Aorta (tissue), 5 donors: Measurements from ENCODE around the gene TM2D3. TPM values are rescaled to one million over a fixed set of nuclear protein-coding genes. Genes with fewer than 3 reads are reported as not detected.
A peak's percentile ranks its signal among the peaks of the same experiment; 100 is the strongest.

Source experiments
- ATAC-seq: fragments of 200-7000 bp; cut with Tn5 transposase; one replicate; pipeline ENCODE4 v1.9.1; 2022; ENCODE audit warnings: moderate library complexity; ENCODE audit not compliant: low FRiP score
- DNase-seq, 2 donors: peaks; one replicate each; pipeline ENCODE4 v3.0.0-alpha.2; 2020
- H3K27ac ChIP-seq, 2 donors: one replicate each; pipeline ENCODE4 v1.5.1; 2013; ENCODE audit warnings: low read length in 2 of 2, mild to moderate bottlenecking in 2 of 2, moderate library complexity in 2 of 2, control low read depth in 1 of 2, inconsistent platforms in 1 of 2, low read depth in 1 of 2
- H3K27me3 ChIP-seq, 2 donors: one replicate each; pipeline ENCODE4 v1.6.1; 2013; ENCODE audit warnings: control low read depth in 1 of 2, low read length in 1 of 2, mild to moderate bottlenecking in 1 of 2, moderate library complexity in 1 of 2; ENCODE audit not compliant: insufficient read depth in 2 of 2, control insufficient read depth in 1 of 2
- H3K36me3 ChIP-seq, 2 donors: one replicate each; pipeline ENCODE4 v1.6.1; 2013; ENCODE audit warnings: control low read depth in 1 of 2, low read length in 1 of 2, mild to moderate bottlenecking in 1 of 2; ENCODE audit not compliant: insufficient read depth in 2 of 2, control insufficient read depth in 1 of 2
- H3K4me1 ChIP-seq, 2 donors: one replicate each; pipeline ENCODE4 v1.6.1; 2013; ENCODE audit warnings: low read length in 2 of 2, control low read depth in 1 of 2, mild to moderate bottlenecking in 1 of 2, moderate library complexity in 1 of 2; ENCODE audit not compliant: insufficient read depth in 2 of 2, control insufficient read depth in 1 of 2
- H3K4me3 ChIP-seq, 2 donors: one replicate each; pipeline ENCODE4 v1.5.1; 2013; ENCODE audit warnings: low read length in 2 of 2, control low read depth in 1 of 2, mild to moderate bottlenecking in 1 of 2
- H3K9me3 ChIP-seq: one replicate; pipeline ENCODE4 v1.6.1; 2013; ENCODE audit warnings: mild to moderate bottlenecking, low read length; ENCODE audit not compliant: control insufficient read depth
- WGBS, 2 donors: extraction: QIAGEN DNeasy Blood & Tissue Kit; methylation state at CpG; one replicate each; pipeline ENCODE4 v1.1.7; 2013; 5-methylcytosine and 5-hydroxymethylcytosine counted together
- intact Hi-C, 2 donors: fragments of 100-400 bp; cut with DNase I; formaldehyde crosslinking; loops; one replicate each; pipeline versions ENCODE4 v1.14.2 to v1.15.0; 2022
- long read RNA-seq, 2 donors: library from polyadenylated mRNA; unstranded; transcript quantifications; one replicate each; pipeline ENCODE4 v2.0.0, GENCODE V29; 2020 to 2021
- polyA plus RNA-seq, 2 donors: library from polyadenylated mRNA; stranded (reverse); fragments of 200-250 nt; gene quantifications; one replicate each; pipeline ENCODE4 v1.2.3, GENCODE V29; 2013
- total RNA-seq, 2 donors: library from RNA; stranded (reverse); fragmentation: NEBNext Ultra II Directional; extraction: Animal tissue kit (Norgen Biotek cat#: 25700); gene quantifications; one replicate each; pipeline ENCODE4 v1.2.1, GENCODE V29; 2021
- donor health status: healthy with polysubstance abuse.
- donor health status: Bipolar disorder and iron deficiency.
- donor health status: DM: no; HTN: no; CAD: no.
- donor health status: DM: no; HTN: no; CAD: no.
- donor health status: DM: yes; HTN: yes; CAD: no.

TM2D3 gene, protein sequence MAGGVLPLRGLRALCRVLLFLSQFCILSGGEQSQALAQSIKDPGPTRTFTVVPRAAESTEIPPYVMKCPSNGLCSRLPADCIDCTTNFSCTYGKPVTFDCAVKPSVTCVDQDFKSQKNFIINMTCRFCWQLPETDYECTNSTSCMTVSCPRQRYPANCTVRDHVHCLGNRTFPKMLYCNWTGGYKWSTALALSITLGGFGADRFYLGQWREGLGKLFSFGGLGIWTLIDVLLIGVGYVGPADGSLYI
- total RNA-seq (10 to 100 TPM; 50.8 to 54.6 TPM), polyA plus RNA-seq (10 to 100 TPM; 26.8 to 64.1 TPM)
- long read RNA-seq, donor 1, transcript TM2D3-203 (5 exons, 1,267 nt): minor isoform, 5 of 88 reads
- long read RNA-seq, donor 1, transcript TM2D3-202 (5 exons, 1,329 nt): major isoform, 56 of 88 reads
- long read RNA-seq, donor 1, transcript TM2D3-201 (6 exons, 1,381 nt): minor isoform, 14 of 88 reads
- long read RNA-seq, donor 1, partial matches to known transcripts: 1 of 88 reads
- long read RNA-seq, donor 1, other reads (novel, unspliced or antisense): 6 of 88 reads
- long read RNA-seq, donor 2, transcript TM2D3-202 (5 exons, 1,329 nt): major isoform, 8 of 20 reads
- long read RNA-seq, donor 2, partial matches to known transcripts: 1 of 20 reads
- long read RNA-seq, donor 2, other reads (novel, unspliced or antisense): 4 of 20 reads

DNA sequence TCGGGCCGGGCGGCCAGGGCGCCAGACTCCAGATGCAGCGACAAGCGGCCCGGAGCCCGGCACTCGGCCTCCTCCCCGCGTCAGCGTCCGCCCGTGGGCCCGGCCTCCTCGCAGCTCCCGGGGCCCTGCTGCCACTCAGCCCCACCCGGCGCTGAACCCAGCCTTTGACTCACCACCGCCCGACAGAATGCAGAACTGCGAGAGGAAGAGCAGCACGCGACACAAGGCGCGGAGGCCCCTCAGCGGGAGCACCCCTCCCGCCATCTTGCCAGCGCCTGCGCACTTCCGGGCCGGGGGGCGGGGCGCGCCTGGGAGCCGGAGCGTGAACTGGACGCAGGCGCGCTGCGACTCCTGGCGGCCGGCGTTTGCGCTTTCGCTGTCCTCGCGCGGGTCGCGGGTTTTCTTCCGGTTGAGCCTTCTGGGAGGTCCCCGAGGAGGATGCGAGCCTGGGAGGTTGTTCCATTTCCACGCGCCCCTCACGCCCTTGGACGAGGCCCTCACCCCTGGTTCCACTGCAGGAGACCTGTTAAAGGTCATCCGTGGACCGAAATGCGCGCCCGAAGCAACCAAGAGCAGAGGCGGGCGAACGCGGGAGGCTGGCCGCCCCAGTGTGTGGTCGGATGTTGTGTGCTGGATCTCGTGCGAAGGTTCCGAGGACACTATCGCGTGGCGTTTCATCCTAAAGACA is at the start of gene TM2D3:
Gene TM2D3, minus strand, starts transcription at position 284 of the 688 bp plus-strand sequence. Its CDS starts 20 bp downstream, at position 264.
- Histone ChIP-seq H3K9me3 (no peaks in the 10 kb centered on the region), H3K27ac (peak within 1 kb of the TSS; percentile 87 to 93), H3K4me1 (no peaks in the 10 kb centered on the region), H3K4me3 (peak within 1 kb of the TSS; percentile 68 to 78), H3K27me3 (no peaks in the 10 kb centered on the region), H3K36me3 (peaks cover 0 to 1% of the 10 kb centered on the region in 2 donors)
- peak; percentile 96 to 99 for DNase-seq
- intact Hi-C loops: loop anchor here (2.0 to 5.0 kb wide), 2 partner anchors 355 kb away; partner anchors contain the start of gene SNRPA1 (in 1 of the 2)
- WGBS, 2 donors: 0% methylated on average over 46 to 75 of the region's 75 CpGs
- ATAC-seq: peak; percentile 99

DNA sequence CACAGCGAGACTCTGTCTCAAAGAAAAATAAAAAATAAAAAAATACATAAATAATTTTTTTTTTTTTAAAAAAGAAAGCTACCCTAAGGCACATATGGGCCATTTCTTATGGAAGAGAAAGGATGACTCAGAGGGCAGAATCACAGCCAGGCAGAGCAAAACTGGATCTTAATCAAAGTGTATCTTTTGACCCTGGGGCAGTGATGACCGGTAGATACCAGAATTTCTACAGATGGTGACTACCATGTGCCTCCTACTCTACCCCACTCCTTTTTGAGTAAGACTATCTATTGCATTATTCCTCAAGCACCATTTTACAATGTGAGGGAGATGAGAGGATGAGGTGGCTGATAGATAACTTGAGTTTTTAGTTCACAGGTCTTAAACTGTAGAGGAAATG is 46.1 kb upstream of the TM2D3 start:
- no peak overlapping the region for H3K4me3 ChIP-seq
- H3K36me3 ChIP-seq: peaks cover 10 to 19% of the 10 kb centered on the region in 2 donors
- WGBS, 2 donors: 90 to 97% methylated on average over 2 of the region's 2 CpGs
- no peaks in the 10 kb centered on the region for H3K27me3 ChIP-seq
- H3K4me1 ChIP-seq: no peaks in the 10 kb centered on the region
- H3K9me3 ChIP-seq: no peaks in the 10 kb centered on the region
- H3K27ac ChIP-seq: no peak overlapping the region
- no peak for ATAC-seq
- DNase-seq: no peak
- intact Hi-C loops: no loop called here

DNA sequence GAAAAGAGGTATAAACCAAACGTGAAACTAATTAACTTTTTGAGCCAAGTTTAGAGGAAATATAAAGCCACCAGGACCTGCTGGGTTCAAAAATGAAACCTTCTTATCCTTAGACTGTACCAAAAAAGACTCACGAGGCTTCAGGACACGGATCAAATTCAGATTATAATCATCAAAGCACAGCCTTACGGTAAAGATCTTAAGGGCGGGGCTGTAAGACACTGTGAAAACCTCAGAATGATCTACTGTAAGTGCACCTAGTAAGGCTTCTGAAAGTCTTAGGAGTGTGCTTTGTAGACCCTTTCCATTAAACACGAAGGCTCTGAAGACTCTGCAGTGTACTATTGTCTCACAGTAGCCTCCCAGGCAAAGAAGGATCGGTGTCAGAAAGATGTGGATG is 45.3 kb upstream of the TM2D3 start:
- Histone ChIP-seq H3K4me1 (no peaks in the 10 kb centered on the region), H3K27ac (no peak overlapping the region), H3K4me3 (no peak overlapping the region), H3K9me3 (no peaks in the 10 kb centered on the region), H3K36me3 (peaks cover 6 to 19% of the 10 kb centered on the region in 2 donors), H3K27me3 (no peaks in the 10 kb centered on the region)
- 92 to 94% methylated on average over 7 of the region's 7 CpGs for WGBS, 2 donors
- intact Hi-C loops: no loop called here
- DNase-seq: no peak
- ATAC-seq: no peak

DNA sequence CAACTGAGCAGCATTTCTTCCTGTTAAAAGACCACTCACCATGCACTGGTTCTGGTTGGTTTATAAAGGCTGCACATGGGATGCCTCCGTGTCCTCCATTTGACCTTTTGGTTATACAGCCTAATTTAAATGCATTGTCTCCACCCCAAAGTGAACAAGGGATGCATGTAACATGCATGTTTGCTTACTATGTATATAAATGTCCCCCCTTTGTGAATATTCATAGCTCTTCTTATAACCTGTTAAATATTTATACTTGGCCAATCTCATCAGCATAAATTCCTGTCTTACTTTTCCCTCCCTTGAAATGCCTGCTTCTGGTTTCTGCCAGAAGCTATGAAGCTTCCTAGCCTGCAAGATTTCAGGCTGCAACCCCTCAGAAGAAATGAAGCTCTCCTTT is 44.6 kb upstream of the TM2D3 start:
- intact Hi-C loops: no loop called here
- DNase-seq (no peak), ATAC-seq (no peak)
- Histone ChIP-seq H3K27me3 (no peaks in the 10 kb centered on the region), H3K9me3 (no peaks in the 10 kb centered on the region), H3K4me1 (no peaks in the 10 kb centered on the region), H3K4me3 (no peak overlapping the region), H3K36me3 (peaks cover 6 to 20% of the 10 kb centered on the region in 2 donors), H3K27ac (no peak overlapping the region)
- 92 to 98% methylated on average over 1 of the region's 1 CpG for WGBS, 2 donors

DNA sequence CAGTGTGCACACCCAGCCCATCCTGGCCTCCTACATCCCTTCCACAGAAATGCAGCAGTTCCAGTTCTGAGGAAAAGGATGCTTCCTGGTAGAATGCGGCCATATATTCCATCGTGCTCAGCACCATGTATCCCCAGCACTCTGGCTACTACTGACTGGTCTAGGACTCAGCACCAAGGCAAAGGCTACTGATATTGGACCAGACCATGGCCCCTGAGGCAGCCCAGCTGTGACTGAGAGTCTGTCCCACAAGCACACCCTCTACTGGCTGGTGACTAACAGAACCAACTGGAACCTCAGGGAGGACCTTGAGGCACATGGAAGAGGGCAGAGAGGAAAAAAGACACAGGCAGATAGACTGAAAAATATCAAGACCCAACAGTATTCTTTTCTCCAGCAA is 42.1 kb upstream of the TM2D3 start:
- Histone ChIP-seq H3K4me3 (no peak overlapping the region), H3K27ac (no peak overlapping the region), H3K36me3 (peaks cover 6 to 14% of the 10 kb centered on the region in 2 donors), H3K9me3 (no peaks in the 10 kb centered on the region), H3K27me3 (no peaks in the 10 kb centered on the region), H3K4me1 (no peaks in the 10 kb centered on the region)
- intact Hi-C loops: no loop called here
- 93 to 95% methylated on average over 2 of the region's 2 CpGs for WGBS, 2 donors
- DNase-seq (no peak), ATAC-seq (no peak)

DNA sequence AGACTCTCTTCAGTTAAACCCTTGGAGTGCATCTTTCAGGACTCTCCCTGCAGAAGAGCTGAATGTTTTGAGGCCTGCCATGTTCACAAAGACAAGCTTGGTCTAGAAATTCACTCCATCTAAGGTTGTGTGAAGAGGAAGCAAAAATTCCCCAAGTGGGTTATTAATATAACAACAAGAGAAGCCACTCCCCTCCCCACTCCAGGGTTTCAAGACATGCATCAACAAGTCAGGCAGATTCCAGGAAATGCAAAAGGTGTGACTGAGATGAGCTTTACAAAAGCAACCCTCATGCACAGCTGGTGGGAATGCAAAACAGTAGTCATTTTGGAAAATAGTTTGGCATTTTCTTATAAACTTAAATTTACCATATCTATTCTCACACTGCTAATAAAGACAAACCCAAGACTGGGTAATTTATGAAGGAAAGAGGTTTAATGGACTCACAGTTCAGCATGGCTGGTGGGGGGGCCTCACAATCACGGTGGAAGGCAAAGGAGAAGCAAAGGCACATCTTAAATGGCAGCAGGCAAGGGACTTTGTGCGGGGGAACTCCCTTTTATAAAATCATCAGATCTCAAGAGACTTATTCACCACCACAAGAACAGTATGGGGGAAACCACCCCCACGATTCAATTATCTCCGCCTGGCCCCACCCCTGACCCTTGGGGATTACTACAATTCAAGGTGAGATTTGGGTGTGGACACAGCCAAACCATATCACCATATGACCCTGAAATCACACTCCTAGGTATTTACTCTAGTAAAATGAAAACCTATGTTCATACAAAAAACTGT is 40.8 kb upstream of the TM2D3 start:
- ATAC-seq (no peak), DNase-seq (no peak)
- intact Hi-C loops: no loop called here
- no peaks in the 10 kb centered on the region for H3K9me3 ChIP-seq
- peaks cover 3 to 14% of the 10 kb centered on the region in 2 donors for H3K36me3 ChIP-seq
- WGBS, 2 donors: 96 to 98% methylated on average over 4 of the region's 4 CpGs
- H3K27me3 ChIP-seq: no peaks in the 10 kb centered on the region
- H3K4me1 ChIP-seq: no peaks in the 10 kb centered on the region
- H3K27ac ChIP-seq: no peak overlapping the region
- H3K4me3 ChIP-seq: no peak overlapping the region

DNA sequence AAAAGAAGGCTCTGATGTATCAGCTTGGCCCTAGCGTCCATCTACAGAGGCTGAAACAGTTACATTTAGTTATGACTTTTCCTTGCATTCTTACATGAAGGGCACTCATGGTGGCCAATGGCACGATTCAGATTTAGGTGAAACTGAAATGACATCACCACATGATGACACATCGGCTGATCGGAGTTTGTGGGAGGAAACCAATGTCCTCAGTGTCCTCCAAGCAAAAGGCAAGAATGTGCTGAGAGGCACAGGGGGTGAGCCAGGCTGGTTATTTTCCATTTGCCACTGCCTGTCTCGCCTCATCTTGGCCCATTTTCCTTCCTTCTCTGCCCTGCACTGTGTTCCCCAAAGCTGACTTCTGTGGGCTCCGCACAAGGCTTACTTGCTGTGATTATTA is 37.7 kb upstream of the TM2D3 start:
- ATAC-seq: no peak
- 95% methylated on average over 6 of the region's 6 CpGs for WGBS, 2 donors
- peaks cover 0 to 11% of the 10 kb centered on the region in 2 donors for H3K36me3 ChIP-seq

DNA sequence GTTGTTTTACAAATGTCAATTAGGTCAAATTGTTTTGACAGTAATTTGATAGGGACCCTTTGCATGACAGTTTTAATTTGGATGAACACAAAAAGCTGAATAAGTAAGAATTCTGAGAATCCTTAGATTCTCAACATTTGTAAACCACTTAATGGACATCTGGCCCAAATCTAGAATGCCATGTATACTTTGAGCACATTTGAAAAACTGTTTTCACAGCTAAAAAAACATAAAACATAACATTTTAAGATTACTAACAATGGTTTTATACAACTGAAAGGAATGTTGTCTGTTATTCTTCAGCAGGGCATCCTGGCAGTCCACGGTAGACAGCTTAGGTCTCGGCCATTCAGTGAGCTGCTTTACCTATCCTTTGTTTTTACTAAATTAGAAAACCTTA is 34.5 kb upstream of the TM2D3 start:
- no peaks in the 10 kb centered on the region for H3K4me1 ChIP-seq
- WGBS, 2 donors: 81 to 83% methylated on average over 2 of the region's 2 CpGs
- ATAC-seq: no peak
- no peaks in the 10 kb centered on the region for H3K27me3 ChIP-seq
- intact Hi-C loops: no loop called here
- DNase-seq: no peak
- H3K9me3 ChIP-seq: no peaks in the 10 kb centered on the region
- H3K36me3 ChIP-seq: peaks cover 0 to 5% of the 10 kb centered on the region in 2 donors
- no peak overlapping the region for H3K4me3 ChIP-seq
- H3K27ac ChIP-seq: no peak overlapping the region

More for the DNA sequence above, 37.7 kb upstream of the TM2D3 start:
- Histone ChIP-seq H3K9me3 (no peaks in the 10 kb centered on the region), H3K4me1 (no peaks in the 10 kb centered on the region), H3K27ac (no peak overlapping the region), H3K27me3 (no peaks in the 10 kb centered on the region), H3K4me3 (no peak overlapping the region)
- intact Hi-C loops: no loop called here
- no peak for DNase-seq
